PC-9 (cell line): Measurements from ENCODE around the gene INPPL1. TPM values are rescaled to one million over a fixed set of nuclear protein-coding genes. Genes with fewer than 3 reads are reported as not detected.

ENCODE experiments used
- BruUV-seq: library from RNA; stranded (reverse); fragments of 400-500 nt; replicated peaks from 2 replicates; lab custom pipeline; 2021; lab: Mats Ljungman, UMichigan
- CTCF ChIA-PET: fragments of 300-600 bp; sonication (Branson Sonifier 250); formaldehyde crosslinking; loops from one replicate; lab custom pipeline; 2022; ENCODE audit warnings: antibody characterized with exemption; lab: Charles Lee
- POLR2A ChIA-PET: fragments of 300-600 bp; sonication (Branson Sonifier 250); formaldehyde crosslinking; loops from one replicate; lab custom pipeline; 2022; ENCODE audit warnings: antibody characterized with exemption; ENCODE audit not compliant: unreplicated experiment; lab: Charles Lee
- DNase-seq, 2 experiments: peaks; one replicate each; pipeline versions ENCODE4 v3.0.0 to v3.0.0-alpha.2; 2015 to 2022; ENCODE audit warnings: mixed read lengths in 1 of 2
- H2AFZ ChIP-seq: fragments of 200-600 bp; sonication (generic); 2 replicates; pipeline ENCODE4 v1.8.1; 2017; ENCODE audit warnings: antibody characterized with exemption
- H3F3A ChIP-seq: fragments of 200-600 bp; sonication (generic); 2 replicates; pipeline ENCODE4 v1.8.1; 2017; ENCODE audit warnings: antibody characterized with exemption, mild to moderate bottlenecking, low read depth; ENCODE audit not compliant: insufficient read depth
- H3K27ac ChIP-seq: fragments of 200-600 bp; sonication (generic); 2 replicates; pipeline ENCODE4 v1.6.1; 2016; ENCODE audit warnings: mixed run types
- H3K27me3 ChIP-seq: fragments of 200-600 bp; sonication (generic); 2 replicates; pipeline ENCODE4 v1.6.1; 2016; ENCODE audit warnings: low read depth, mixed run types; ENCODE audit not compliant: insufficient read depth
- H3K36me3 ChIP-seq: fragments of 200-600 bp; sonication (generic); 2 replicates; pipeline ENCODE4 v1.6.1; 2016; ENCODE audit warnings: low read depth, mixed run types
- H3K4me1 ChIP-seq: fragments of 200-600 bp; sonication (generic); replicated peaks from 2 replicates; pipeline ENCODE4 v1.6.1; 2016; ENCODE audit warnings: mixed run types; ENCODE audit not compliant: insufficient read depth
- H3K4me2 ChIP-seq: fragments of 200-600 bp; sonication (generic); 2 replicates; pipeline ENCODE4 v1.6.1; 2017; ENCODE audit warnings: mixed run types
- H3K4me3 ChIP-seq: fragments of 200-600 bp; sonication (generic); 2 replicates; pipeline ENCODE4 v1.6.1; 2016; ENCODE audit warnings: mixed run types
- H3K79me2 ChIP-seq: fragments of 200-600 bp; sonication (generic); 2 replicates; pipeline ENCODE4 v1.6.1; 2017; ENCODE audit warnings: low read depth, mixed run types
- H3K9me2 ChIP-seq: fragments of 200-600 bp; sonication (generic); 2 replicates; pipeline ENCODE4 v1.8.1; 2017; ENCODE audit warnings: mild to moderate bottlenecking; ENCODE audit not compliant: insufficient read depth
- H3K9me3 ChIP-seq: fragments of 200-600 bp; sonication (generic); 2 replicates; pipeline ENCODE4 v1.8.1; 2016; ENCODE audit warnings: low read depth; ENCODE audit not compliant: insufficient read depth
- H4K20me1 ChIP-seq: fragments of 200-600 bp; sonication (generic); 2 replicates; pipeline ENCODE4 v1.8.1; 2017; ENCODE audit not compliant: insufficient read depth
- EZH2 ChIP-seq: fragments of 200-600 bp; sonication (generic); IDR thresholded peaks from 2 replicates; pipeline ENCODE4 v1.8.0; 2017; ENCODE audit warnings: antibody characterized with exemption, low read depth
- intact Hi-C: fragments of 100-400 bp; cut with micrococcal nuclease; formaldehyde crosslinking; loops from one replicate; pipeline ENCODE4 v1.10.0; 2022; ENCODE audit not compliant: unreplicated experiment
- total RNA-seq: library from RNA; stranded (reverse); gene quantifications from 2 replicates; pipeline ENCODE4 v1.2.3, GENCODE V29; 2021
- TF ChIP-seq, protein P1 (sequence below): fragments of 200-600 bp; sonication (generic); conservative IDR thresholded peaks from 2 replicates; pipeline ENCODE4 v1.6.1; 2017; ENCODE audit warnings: mixed run types, antibody characterized with exemption, mild to moderate bottlenecking, moderate library complexity

The INPPL1 gene
- total RNA-seq, 1 experiment from 2014 or later = 199 TPM

GRCh38 chr11:72271980-72272379 is 47.4 kb downstream of the INPPL1 start:
- ChIA-PET POLR2A (no interaction called here), CTCF (no interaction called here)
- Histone ChIP-seq H4K20me1 (no peaks in the 10 kb centered on the region), H3F3A (no peaks in the 10 kb centered on the region; the same call in 1 of the 2 replicates), H3K79me2 (no peaks in the 10 kb centered on the region), H3K9me3 (no peaks in the 10 kb centered on the region; the same call in 1 of the 2 replicates), H3K4me1 (0 out of 2 replicates have a peak, but pooled peaks cover 4% of the 10 kb centered on the region), H3K36me3 (no peaks in the 10 kb centered on the region), H3K4me3 (no peak overlapping the region), H2AFZ (no peak overlapping the region), H3K27me3 (no peaks in the 10 kb centered on the region), H3K9me2 (no peaks in the 10 kb centered on the region), H3K4me2 (no peak overlapping the region), H3K27ac (no peak overlapping the region)
- no TSS peak for BruUV-seq
- DNase-seq = no peak
- intact Hi-C loops = no loop called here
- TF ChIP-seq, protein P1, sequence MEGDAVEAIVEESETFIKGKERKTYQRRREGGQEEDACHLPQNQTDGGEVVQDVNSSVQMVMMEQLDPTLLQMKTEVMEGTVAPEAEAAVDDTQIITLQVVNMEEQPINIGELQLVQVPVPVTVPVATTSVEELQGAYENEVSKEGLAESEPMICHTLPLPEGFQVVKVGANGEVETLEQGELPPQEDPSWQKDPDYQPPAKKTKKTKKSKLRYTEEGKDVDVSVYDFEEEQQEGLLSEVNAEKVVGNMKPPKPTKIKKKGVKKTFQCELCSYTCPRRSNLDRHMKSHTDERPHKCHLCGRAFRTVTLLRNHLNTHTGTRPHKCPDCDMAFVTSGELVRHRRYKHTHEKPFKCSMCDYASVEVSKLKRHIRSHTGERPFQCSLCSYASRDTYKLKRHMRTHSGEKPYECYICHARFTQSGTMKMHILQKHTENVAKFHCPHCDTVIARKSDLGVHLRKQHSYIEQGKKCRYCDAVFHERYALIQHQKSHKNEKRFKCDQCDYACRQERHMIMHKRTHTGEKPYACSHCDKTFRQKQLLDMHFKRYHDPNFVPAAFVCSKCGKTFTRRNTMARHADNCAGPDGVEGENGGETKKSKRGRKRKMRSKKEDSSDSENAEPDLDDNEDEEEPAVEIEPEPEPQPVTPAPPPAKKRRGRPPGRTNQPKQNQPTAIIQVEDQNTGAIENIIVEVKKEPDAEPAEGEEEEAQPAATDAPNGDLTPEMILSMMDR = no peak
- no peak for TF ChIP-seq EZH2

DNA sequence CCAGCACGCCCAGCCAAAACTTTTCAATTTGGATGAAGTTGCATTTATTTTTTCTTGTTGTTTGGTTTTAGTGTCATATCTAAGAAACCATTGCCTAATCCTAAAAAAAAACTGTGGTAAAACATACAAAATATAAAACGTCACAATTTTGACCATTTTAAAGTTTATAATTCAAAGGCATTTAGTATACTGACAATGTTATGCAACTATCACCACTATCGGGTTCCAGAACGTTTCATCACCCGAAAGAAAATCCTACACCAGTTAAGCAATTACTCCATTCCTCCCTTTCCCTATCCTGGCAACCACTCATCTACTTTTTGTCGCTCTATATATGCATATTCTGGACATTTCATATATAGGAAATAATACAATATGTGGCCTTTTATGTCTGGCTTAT is 49.9 kb downstream of the INPPL1 start:
- ChIA-PET POLR2A (no interaction called here), CTCF (no interaction called here)
- no peaks in the 10 kb centered on the region; the same call in 1 of the 2 replicates for H3K9me3 ChIP-seq
- H3K9me2 ChIP-seq = no peaks in the 10 kb centered on the region
- H3K36me3 ChIP-seq = no peaks in the 10 kb centered on the region
- intact Hi-C loops = no loop called here
- H3K79me2 ChIP-seq = no peaks in the 10 kb centered on the region
- no peak for DNase-seq
- H3F3A ChIP-seq = no peaks in the 10 kb centered on the region; the same call in 1 of the 2 replicates
- H3K4me1 ChIP-seq = 0 out of 2 replicates have a peak, but pooled peaks cover 9% of the 10 kb centered on the region
- no peak overlapping the region for H2AFZ ChIP-seq
- no peaks in the 10 kb centered on the region for H3K27me3 ChIP-seq
- H3K4me2 ChIP-seq = no peak overlapping the region
- no peaks in the 10 kb centered on the region for H4K20me1 ChIP-seq
- BruUV-seq = no TSS peak
- H3K4me3 ChIP-seq = no peak overlapping the region
- no peak for TF ChIP-seq EZH2
- TF ChIP-seq, protein P1 = no peak
- no peak overlapping the region for H3K27ac ChIP-seq

GRCh38 chr11:72278905-72279304 is 54.3 kb downstream of the INPPL1 start:
- POLR2A ChIA-PET = no interaction called here
- Histone ChIP-seq H3K4me2 (no peak overlapping the region), H3K4me1 (0 out of 2 replicates have a peak, but pooled peaks cover 8% of the 10 kb centered on the region), H3K9me3 (no peaks in the 10 kb centered on the region; the same call in 1 of the 2 replicates), H3K27ac (no peak overlapping the region), H4K20me1 (no peaks in the 10 kb centered on the region), H3K9me2 (no peaks in the 10 kb centered on the region), H3F3A (no peaks in the 10 kb centered on the region), H3K27me3 (peaks cover 5% of the 10 kb centered on the region; the same call in 1 of the 2 replicates), H3K36me3 (no peaks in the 10 kb centered on the region), H2AFZ (no peak overlapping the region), H3K79me2 (no peaks in the 10 kb centered on the region), H3K4me3 (no peak overlapping the region)
- intact Hi-C loops = no loop called here
- BruUV-seq = no TSS peak
- TF ChIP-seq EZH2 = no peak
- TF ChIP-seq, protein P1 = no peak
- peak in 1 of 2 experiments; percentile 46 for DNase-seq
- CTCF ChIA-PET = interaction anchor here (0.6 kb wide), 1 partner anchor 129 kb away, joined by 3 read pairs; no protein-coding TSS in a partner anchor
